K562 (cell line): ENCODE data around the gene B4GALNT4.

Source experiments
- CBX5 ChIP-seq: IDR thresholded peaks from 2 replicates; pipeline ENCODE4 v1.6.1; 2014; ENCODE audit warnings: low read depth, borderline replicate concordance
- CREM ChIP-seq: IDR thresholded peaks from 2 replicates; pipeline ENCODE4 v1.6.1; 2014; ENCODE audit warnings: antibody characterized with exemption, low read depth
- CTCF ChIP-seq, 3 experiments: IDR thresholded peaks in 2 of 3; conservative IDR thresholded peaks in 1 of 3; 2 replicates each; pipeline ENCODE4 v1.5.1; 2011 to 2012; ENCODE audit warnings: low read length in 3 of 3, mild to moderate bottlenecking in 3 of 3, control low read depth in 2 of 3, improper control_type of control experiment in 1 of 3, inconsistent platforms in 1 of 3, low read depth in 1 of 3, mixed read lengths in 1 of 3, moderate library complexity in 1 of 3; ENCODE audit not compliant: insufficient read depth in 2 of 3
- MEF2A ChIP-seq: IDR thresholded peaks from 2 replicates; pipeline ENCODE4 v1.6.1; 2011; ENCODE audit warnings: low read depth, mild to moderate bottlenecking, low read length, moderate library complexity; ENCODE audit not compliant: control insufficient read depth
- MYC ChIP-seq, 2 experiments: fragments of 250-450 bp in 1 of 2; sonication (Bioruptor Pico) in 1 of 2; IDR thresholded peaks; 2 replicates each; pipeline versions ENCODE4 v1.5.1 to v1.6.1; 2012 to 2021; ENCODE audit warnings: low read depth in 2 of 2, borderline replicate concordance in 1 of 2, improper control_type of control experiment in 1 of 2, low read length in 1 of 2, mild to moderate bottlenecking in 1 of 2, moderate library complexity in 1 of 2
- RAD21 ChIP-seq, 2 experiments: fragments of 250-450 bp in 1 of 2; fragments of 450-650 bp in 1 of 2; sonication (Bioruptor Pico) in 1 of 2; formaldehyde crosslinking in 1 of 2; IDR thresholded peaks in 1 of 2; conservative IDR thresholded peaks in 1 of 2; 2 replicates each; pipeline versions ENCODE4 v1.4.0 to v1.8.0; 2020 to 2022; ENCODE audit warnings: mild to moderate bottlenecking in 2 of 2, moderate library complexity in 1 of 2
- RBM25 ChIP-seq: fragments of 200-400 bp; formaldehyde crosslinking; IDR thresholded peaks from 2 replicates; pipeline ENCODE4 v1.6.1; 2018; ENCODE audit warnings: low read length, low read depth, moderate library complexity; ENCODE audit not compliant: severe bottlenecking
- SNRNP70 ChIP-seq: fragments of 200-400 bp; formaldehyde crosslinking; optimal IDR thresholded peaks from 2 replicates; pipeline ENCODE3; 2017; ENCODE audit warnings: low read depth, low read length
- TGIF2 ChIP-seq: sonication (generic); formaldehyde crosslinking; IDR thresholded peaks from 2 replicates; pipeline ENCODE4 v1.8.1; 2022; ENCODE audit warnings: mild to moderate bottlenecking, missing genetic modification reagents, moderate library complexity
- ZNF280A ChIP-seq: fragments of 450-650 bp; IDR thresholded peaks from 2 replicates; pipeline ENCODE4 v1.6.1; 2018; ENCODE audit warnings: mild to moderate bottlenecking, low read depth; ENCODE audit not compliant: partially characterized antibody
- ZNF766 ChIP-seq: fragments of 200-800 bp; sonication (Bioruptor generic); conservative IDR thresholded peaks from 2 replicates; pipeline ENCODE4 v1.6.1; 2016; ENCODE audit warnings: missing genetic modification characterization, missing compliant biosample characterization
- TF ChIP-seq, protein P1 (sequence below): fragments of 450-650 bp; IDR thresholded peaks from 2 replicates; pipeline ENCODE4 v1.6.1; 2016; ENCODE audit warnings: low read depth
- TF ChIP-seq, protein P2 (sequence below): fragments of 450-650 bp; IDR thresholded peaks from 2 replicates; pipeline ENCODE4 v1.6.1; 2016

DNA sequence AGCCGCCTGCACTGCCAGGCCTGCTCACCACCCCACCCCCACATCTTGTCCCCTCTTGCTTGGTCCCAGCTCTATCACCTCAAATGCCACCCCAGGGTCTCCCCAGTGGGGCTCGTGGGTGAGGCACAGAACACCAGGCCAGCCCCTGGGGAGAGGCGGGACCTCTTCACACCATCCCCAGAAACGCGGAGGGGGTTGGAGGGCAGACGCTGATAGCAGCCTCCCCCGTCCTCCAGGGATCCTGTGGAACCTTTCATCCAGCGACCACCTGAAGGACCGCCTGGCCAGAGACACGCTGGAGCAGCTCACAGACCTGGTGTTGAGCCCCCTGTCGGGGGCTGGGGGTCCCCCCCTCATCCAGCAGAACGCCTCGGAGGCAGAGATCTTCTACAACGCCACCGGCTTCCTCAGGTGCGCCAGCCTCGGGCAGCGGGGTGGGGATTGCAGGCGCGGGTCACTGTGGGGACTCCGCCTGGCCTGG is 30.5 kb downstream of the B4GALNT4 start:
- TF ChIP-seq RAD21 (CRISPR knock-in tag; conservative IDR thresholded peaks at IDR 0.05 in 1 of 2, IDR thresholded peaks at IDR 0.05 in 1 of 2): no peak
- no peak for TF ChIP-seq RBM25
- TF ChIP-seq ZNF766 (CRISPR knock-in tag): no peak
- TF ChIP-seq CBX5: no peak
- no peak for TF ChIP-seq CTCF (IDR thresholded peaks at IDR 0.05 in 2 of 3, conservative IDR thresholded peaks at IDR 0.05 in 1 of 3; ENCODE audit: insufficient read depth in 2 of 3, low read depth in 1 of 3, low read length in 3 of 3)
- no peak for TF ChIP-seq MEF2A
- TF ChIP-seq, protein P1, sequence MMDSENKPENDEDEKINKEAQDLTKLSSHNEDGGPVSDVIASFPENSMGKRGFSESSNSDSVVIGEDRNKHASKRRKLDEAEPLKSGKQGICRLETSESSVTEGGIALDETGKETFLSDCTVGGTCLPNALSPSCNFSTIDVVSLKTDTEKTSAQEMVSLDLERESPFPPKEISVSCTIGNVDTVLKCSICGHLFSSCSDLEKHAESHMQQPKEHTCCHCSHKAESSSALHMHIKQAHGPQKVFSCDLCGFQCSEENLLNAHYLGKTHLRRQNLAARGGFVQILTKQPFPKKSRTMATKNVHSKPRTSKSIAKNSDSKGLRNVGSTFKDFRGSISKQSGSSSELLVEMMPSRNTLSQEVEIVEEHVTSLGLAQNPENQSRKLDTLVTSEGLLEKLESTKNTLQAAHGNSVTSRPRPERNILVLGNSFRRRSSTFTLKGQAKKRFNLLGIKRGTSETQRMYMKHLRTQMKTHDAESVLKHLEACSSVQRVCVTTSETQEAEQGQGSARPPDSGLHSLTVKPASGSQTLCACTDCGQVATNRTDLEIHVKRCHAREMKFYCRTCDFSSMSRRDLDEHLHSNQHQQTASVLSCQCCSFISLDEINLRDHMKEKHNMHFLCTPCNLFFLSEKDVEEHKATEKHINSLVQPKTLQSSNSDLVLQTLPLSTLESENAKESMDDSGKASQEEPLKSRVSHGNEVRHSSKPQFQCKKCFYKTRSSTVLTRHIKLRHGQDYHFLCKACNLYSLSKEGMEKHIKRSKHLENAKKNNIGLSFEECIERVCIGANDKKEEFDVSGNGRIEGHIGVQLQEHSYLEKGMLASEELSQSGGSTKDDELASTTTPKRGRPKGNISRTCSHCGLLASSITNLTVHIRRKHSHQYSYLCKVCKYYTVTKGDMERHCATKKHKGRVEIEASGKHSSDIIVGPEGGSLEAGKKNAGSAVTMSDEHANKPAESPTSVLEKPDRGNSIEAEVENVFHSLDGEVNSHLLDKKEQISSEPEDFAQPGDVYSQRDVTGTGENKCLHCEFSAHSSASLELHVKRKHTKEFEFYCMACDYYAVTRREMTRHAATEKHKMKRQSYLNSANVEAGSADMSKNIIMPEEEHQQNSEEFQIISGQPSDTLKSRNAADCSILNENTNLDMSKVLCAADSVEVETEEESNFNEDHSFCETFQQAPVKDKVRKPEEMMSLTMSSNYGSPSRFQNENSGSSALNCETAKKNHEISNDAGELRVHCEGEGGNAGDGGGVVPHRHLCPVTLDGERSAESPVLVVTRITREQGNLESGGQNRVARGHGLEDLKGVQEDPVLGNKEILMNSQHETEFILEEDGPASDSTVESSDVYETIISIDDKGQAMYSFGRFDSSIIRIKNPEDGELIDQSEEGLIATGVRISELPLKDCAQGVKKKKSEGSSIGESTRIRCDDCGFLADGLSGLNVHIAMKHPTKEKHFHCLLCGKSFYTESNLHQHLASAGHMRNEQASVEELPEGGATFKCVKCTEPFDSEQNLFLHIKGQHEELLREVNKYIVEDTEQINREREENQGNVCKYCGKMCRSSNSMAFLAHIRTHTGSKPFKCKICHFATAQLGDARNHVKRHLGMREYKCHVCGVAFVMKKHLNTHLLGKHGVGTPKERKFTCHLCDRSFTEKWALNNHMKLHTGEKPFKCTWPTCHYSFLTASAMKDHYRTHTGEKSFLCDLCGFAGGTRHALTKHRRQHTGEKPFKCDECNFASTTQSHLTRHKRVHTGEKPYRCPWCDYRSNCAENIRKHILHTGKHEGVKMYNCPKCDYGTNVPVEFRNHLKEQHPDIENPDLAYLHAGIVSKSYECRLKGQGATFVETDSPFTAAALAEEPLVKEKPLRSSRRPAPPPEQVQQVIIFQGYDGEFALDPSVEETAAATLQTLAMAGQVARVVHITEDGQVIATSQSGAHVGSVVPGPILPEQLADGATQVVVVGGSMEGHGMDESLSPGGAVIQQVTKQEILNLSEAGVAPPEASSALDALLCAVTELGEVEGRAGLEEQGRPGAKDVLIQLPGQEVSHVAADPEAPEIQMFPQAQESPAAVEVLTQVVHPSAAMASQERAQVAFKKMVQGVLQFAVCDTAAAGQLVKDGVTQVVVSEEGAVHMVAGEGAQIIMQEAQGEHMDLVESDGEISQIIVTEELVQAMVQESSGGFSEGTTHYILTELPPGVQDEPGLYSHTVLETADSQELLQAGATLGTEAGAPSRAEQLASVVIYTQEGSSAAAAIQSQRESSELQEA: no peak
- TF ChIP-seq, protein P2, sequence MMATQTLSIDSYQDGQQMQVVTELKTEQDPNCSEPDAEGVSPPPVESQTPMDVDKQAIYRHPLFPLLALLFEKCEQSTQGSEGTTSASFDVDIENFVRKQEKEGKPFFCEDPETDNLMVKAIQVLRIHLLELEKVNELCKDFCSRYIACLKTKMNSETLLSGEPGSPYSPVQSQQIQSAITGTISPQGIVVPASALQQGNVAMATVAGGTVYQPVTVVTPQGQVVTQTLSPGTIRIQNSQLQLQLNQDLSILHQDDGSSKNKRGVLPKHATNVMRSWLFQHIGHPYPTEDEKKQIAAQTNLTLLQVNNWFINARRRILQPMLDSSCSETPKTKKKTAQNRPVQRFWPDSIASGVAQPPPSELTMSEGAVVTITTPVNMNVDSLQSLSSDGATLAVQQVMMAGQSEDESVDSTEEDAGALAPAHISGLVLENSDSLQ: no peak
- no peak for TF ChIP-seq CREM
- TF ChIP-seq TGIF2 (CRISPR knock-in tag): no peak
- no peak for TF ChIP-seq SNRNP70
- TF ChIP-seq MYC (IDR thresholded peaks at IDR 0.05; ENCODE audit: low read depth, low read length): no peak
- TF ChIP-seq MYC (CRISPR knock-in tag; IDR thresholded peaks at IDR 0.05; ENCODE audit: borderline replicate concordance, low read depth): no peak
- no peak for TF ChIP-seq ZNF280A
